OCI-LY1 (cell line): ENCODE measurements around the gene FBXW2.

Source experiments
- EZH2 ChIP-seq: fragments of 200-600 bp; sonication (generic), shearing (Covaris generic); IDR thresholded peaks from 2 replicates; pipeline ENCODE4 v1.8.0; 2017; ENCODE audit warnings: borderline replicate concordance, mixed run types, mild to moderate bottlenecking, antibody characterized with exemption, low read length, moderate library complexity, mixed read lengths
- TF ChIP-seq, protein P1 (sequence below): fragments of 200-600 bp; sonication (generic), shearing (Covaris generic); IDR thresholded peaks from 2 replicates; pipeline ENCODE4 v1.5.1; 2017; ENCODE audit warnings: mild to moderate bottlenecking, antibody characterized with exemption, low read length, moderate library complexity, mixed read lengths

DNA sequence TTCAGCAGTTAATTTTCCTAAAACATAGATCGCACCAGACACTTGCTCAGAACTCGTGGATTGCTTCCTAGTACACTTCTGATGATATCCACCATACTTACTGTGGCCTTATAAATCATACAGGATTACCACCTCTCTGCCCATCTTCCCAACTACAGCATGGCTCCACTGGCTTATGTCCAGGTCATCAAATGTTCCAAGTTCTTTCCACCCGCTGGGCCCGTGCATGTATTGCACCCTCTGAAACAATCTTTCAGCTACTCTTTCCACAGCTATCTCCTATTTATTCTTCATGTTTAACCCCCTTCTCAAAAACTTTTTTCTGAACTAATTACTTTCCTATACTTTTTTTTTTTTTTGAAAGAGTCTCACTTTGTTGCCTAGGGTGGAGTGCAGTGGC is 18.5 kb downstream of the FBXW2 start:
- TF ChIP-seq, protein P1, sequence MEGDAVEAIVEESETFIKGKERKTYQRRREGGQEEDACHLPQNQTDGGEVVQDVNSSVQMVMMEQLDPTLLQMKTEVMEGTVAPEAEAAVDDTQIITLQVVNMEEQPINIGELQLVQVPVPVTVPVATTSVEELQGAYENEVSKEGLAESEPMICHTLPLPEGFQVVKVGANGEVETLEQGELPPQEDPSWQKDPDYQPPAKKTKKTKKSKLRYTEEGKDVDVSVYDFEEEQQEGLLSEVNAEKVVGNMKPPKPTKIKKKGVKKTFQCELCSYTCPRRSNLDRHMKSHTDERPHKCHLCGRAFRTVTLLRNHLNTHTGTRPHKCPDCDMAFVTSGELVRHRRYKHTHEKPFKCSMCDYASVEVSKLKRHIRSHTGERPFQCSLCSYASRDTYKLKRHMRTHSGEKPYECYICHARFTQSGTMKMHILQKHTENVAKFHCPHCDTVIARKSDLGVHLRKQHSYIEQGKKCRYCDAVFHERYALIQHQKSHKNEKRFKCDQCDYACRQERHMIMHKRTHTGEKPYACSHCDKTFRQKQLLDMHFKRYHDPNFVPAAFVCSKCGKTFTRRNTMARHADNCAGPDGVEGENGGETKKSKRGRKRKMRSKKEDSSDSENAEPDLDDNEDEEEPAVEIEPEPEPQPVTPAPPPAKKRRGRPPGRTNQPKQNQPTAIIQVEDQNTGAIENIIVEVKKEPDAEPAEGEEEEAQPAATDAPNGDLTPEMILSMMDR: no peak
- TF ChIP-seq EZH2: no peak
